Natural killer cell (primary cell): ENCODE measurements around the gene GNLY. TPM values are rescaled to one million over a fixed set of nuclear protein-coding genes. Genes with fewer than 3 reads are reported as not detected.

Experiments used
- ATAC-seq, 3 donors: fragments of 150-1000 bp in 2 of 3; fragments of 200-7000 bp in 1 of 3; cut with Tn5 transposase; 1 replicate in 1 of 3; 2 replicates in 2 of 3; pipeline ENCODE4 v1.10.0; 2021; ENCODE audit warnings: mild to moderate bottlenecking in 2 of 3, moderate library complexity in 2 of 3
- DNase-seq, 2 donors: peaks; one replicate each; pipeline versions ENCODE4 v3.0.0 to v3.0.0-alpha.2; 2013 to 2021; ENCODE audit warnings: mixed read lengths in 1 of 2
- H3K27ac ChIP-seq: one replicate; pipeline ENCODE4 v1.5.1; 2013; ENCODE audit warnings: mild to moderate bottlenecking, low read length
- H3K27me3 ChIP-seq: one replicate; pipeline ENCODE4 v1.6.1; 2013; ENCODE audit warnings: low read length; ENCODE audit not compliant: control insufficient read depth, insufficient read depth
- H3K36me3 ChIP-seq: one replicate; pipeline ENCODE4 v1.6.1; 2013; ENCODE audit warnings: low read length; ENCODE audit not compliant: control insufficient read depth, insufficient read depth
- H3K4me1 ChIP-seq: one replicate; pipeline ENCODE4 v1.6.1; 2013; ENCODE audit warnings: low read length; ENCODE audit not compliant: control insufficient read depth, insufficient read depth
- H3K4me3 ChIP-seq: one replicate; pipeline ENCODE4 v1.5.1; 2013; ENCODE audit warnings: low read length
- H3K9me3 ChIP-seq: one replicate; pipeline ENCODE4 v1.6.1; 2013; ENCODE audit warnings: low read length; ENCODE audit not compliant: control insufficient read depth, insufficient read depth
- H3K27ac Mint-ChIP-seq, 2 donors: one replicate each; pipeline ENCODE4 v1.8.0; 2022; ENCODE audit warnings: mild to moderate bottlenecking in 2 of 2, mixed read lengths in 2 of 2, moderate library complexity in 1 of 2
- H3K27me3 Mint-ChIP-seq, 2 donors: one replicate each; pipeline ENCODE4 v1.8.0; 2022; ENCODE audit warnings: low read depth in 2 of 2, mixed read lengths in 2 of 2
- H3K36me3 Mint-ChIP-seq: one replicate; pipeline ENCODE4 v1.8.0; 2022; ENCODE audit warnings: mixed read lengths
- H3K4me1 Mint-ChIP-seq, 2 donors: one replicate each; pipeline ENCODE4 v1.8.0; 2022; ENCODE audit warnings: mixed read lengths in 2 of 2
- H3K4me3 Mint-ChIP-seq: one replicate; pipeline ENCODE4 v1.8.0; 2022; ENCODE audit warnings: mild to moderate bottlenecking, moderate library complexity, mixed read lengths
- H3K9me3 Mint-ChIP-seq, 2 donors: one replicate each; pipeline ENCODE4 v1.8.0; 2022; ENCODE audit warnings: mixed read lengths in 2 of 2
- WGBS: methylation state at CpG from one replicate; pipeline ENCODE4 v1.1.7; 2013; ENCODE audit warnings: missing lambda C conversion rate; ENCODE audit not compliant: insufficient coverage; 5-methylcytosine and 5-hydroxymethylcytosine counted together
- intact Hi-C: fragments of 100-400 bp; cut with micrococcal nuclease; formaldehyde crosslinking; loops from one replicate; pipeline ENCODE4 v1.14.2; 2022
- total RNA-seq, 4 donors: library from RNA; stranded (reverse); fragments of 120-200 nt in 1 of 4; gene quantifications; one replicate each; pipeline versions ENCODE4 v1.2.3 to v1.2.4, GENCODE V29; 2013 to 2022
- TF ChIP-seq, protein P1 (sequence below): fragments of 200-600 bp; IDR thresholded peaks from one replicate; pipeline ENCODE4 v1.8.0; 2022; ENCODE audit warnings: antibody characterized with exemption

GNLY gene
- total RNA-seq, 3 donors from 2014 or later (not counting 1 experiment from before 2014, with no cell fraction given) = 4,938 to 8,199 (median 6,542) TPM

DNA sequence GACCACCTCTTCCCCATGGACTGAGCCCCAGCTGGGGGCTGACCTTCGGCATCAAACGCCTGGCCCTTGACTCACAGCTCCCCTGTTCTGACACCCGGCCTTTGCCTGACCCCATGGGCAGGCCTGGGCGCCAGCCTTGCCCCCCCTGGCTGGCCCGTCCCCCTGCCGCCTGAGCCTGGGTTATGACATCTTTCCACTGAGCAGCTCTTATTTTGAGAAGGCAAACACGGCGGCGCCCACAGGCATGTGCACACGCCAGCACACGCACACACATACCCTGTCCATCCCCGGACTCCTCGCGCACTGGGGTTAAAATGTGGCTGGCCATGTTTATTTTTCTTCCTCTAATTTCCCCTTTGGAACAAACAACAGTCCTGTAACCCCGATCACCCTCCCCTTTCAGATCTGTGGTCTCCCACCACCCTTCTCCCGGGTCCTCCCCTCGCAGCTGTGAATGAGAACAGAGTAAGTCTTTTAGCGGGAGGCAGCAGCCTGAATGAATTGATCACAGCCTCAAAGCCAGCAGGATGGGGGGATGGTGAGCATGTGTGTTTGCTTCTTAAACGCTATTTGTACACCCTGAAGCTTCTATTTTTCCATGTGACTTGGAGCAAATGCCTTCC lies 47.8 kb downstream of the GNLY start:
- intact Hi-C loops = no loop called here
- Mint-ChIP-seq H3K27me3 (peaks cover 42 to 56% of the 10 kb centered on the region in 2 donors), H3K4me1 (no peaks in the 10 kb centered on the region), H3K4me3 (no peak overlapping the region), H3K36me3 (no peaks in the 10 kb centered on the region), H3K9me3 (no peaks in the 10 kb centered on the region), H3K27ac (no peak overlapping the region)
- 72% methylated on average over 19 of the region's 19 CpGs for WGBS
- DNase-seq (no peak), ATAC-seq (no peak)
- TF ChIP-seq, protein P1, sequence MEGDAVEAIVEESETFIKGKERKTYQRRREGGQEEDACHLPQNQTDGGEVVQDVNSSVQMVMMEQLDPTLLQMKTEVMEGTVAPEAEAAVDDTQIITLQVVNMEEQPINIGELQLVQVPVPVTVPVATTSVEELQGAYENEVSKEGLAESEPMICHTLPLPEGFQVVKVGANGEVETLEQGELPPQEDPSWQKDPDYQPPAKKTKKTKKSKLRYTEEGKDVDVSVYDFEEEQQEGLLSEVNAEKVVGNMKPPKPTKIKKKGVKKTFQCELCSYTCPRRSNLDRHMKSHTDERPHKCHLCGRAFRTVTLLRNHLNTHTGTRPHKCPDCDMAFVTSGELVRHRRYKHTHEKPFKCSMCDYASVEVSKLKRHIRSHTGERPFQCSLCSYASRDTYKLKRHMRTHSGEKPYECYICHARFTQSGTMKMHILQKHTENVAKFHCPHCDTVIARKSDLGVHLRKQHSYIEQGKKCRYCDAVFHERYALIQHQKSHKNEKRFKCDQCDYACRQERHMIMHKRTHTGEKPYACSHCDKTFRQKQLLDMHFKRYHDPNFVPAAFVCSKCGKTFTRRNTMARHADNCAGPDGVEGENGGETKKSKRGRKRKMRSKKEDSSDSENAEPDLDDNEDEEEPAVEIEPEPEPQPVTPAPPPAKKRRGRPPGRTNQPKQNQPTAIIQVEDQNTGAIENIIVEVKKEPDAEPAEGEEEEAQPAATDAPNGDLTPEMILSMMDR = no peak
- H3K4me3 ChIP-seq = no peak overlapping the region
- H3K27me3 ChIP-seq = no peaks in the 10 kb centered on the region
- H3K9me3 ChIP-seq = no peaks in the 10 kb centered on the region
- no peak overlapping the region for H3K27ac ChIP-seq
- H3K36me3 ChIP-seq = no peaks in the 10 kb centered on the region
- H3K4me1 ChIP-seq = no peaks in the 10 kb centered on the region

DNA sequence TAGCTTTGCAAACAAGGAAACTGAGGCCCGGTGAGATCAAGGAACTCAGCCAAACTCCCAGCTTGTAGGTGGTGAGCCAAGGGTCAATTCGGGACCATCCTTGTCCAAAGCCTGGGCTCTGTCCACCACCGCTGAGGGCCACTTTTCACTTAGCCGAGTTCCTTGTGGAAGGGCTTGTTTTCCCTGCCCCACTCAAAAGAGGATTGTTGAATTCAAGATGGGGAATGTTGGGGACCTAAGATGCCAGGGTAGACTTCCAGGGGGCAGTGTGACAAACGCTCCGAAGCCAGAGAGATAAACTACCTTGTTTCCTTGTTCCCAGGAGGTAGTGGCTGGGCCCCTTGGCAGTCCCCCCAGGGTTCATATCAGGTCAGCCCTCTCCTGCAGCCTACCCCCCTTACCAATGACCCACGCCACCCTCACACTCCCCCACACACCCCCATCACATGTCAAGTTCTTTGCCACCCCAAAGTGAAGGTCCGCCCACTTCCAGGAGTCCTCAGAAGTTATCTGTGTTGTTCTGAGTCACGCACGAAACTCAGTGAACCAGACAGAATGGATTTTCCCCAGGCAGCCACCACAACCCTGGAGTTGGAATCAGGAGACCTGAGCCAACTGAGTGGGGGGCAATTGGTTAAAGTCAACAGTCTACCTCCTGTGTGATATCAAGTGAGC lies 49.3 kb downstream of the GNLY start:
- peaks cover 7% of the 10 kb centered on the region for H3K4me1 ChIP-seq
- Mint-ChIP-seq H3K27me3 (peaks cover 44 to 68% of the 10 kb centered on the region in 2 donors), H3K36me3 (no peaks in the 10 kb centered on the region), H3K4me1 (no peaks in the 10 kb centered on the region), H3K9me3 (no peaks in the 10 kb centered on the region), H3K4me3 (no peak overlapping the region), H3K27ac (no peak overlapping the region)
- H3K27me3 ChIP-seq = no peaks in the 10 kb centered on the region
- no peak overlapping the region for H3K4me3 ChIP-seq
- no peak for ATAC-seq
- intact Hi-C loops = no loop called here
- H3K9me3 ChIP-seq = no peaks in the 10 kb centered on the region
- no peak overlapping the region for H3K27ac ChIP-seq
- no peak for DNase-seq
- TF ChIP-seq, protein P1 = no peak
- WGBS = 82% methylated on average over 10 of the region's 10 CpGs
- H3K36me3 ChIP-seq = no peaks in the 10 kb centered on the region

DNA sequence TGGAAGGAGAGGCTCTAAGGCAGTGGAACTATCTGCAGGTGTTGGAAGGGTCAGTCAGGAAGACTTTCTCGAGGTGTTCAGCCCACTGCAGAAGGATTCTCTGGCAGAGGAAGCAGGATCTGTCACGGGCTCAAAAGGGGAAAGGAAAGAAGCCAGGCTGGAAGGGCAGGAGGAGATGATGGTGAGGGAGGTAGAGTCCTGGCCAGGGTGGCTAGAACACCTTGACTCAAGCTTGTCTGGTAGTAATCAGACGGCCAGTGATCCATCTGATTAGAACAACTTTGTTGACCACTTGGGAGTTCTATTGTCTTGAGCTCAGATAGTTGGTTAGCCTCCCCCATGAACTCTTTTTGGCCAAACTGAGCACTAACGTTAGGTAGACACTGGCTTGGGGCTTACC lies 49.9 kb downstream of the GNLY start:
- Histone ChIP-seq H3K4me3 (no peak overlapping the region), H3K27ac (no peak overlapping the region), H3K36me3 (no peaks in the 10 kb centered on the region), H3K4me1 (peaks cover 13% of the 10 kb centered on the region), H3K27me3 (no peaks in the 10 kb centered on the region), H3K9me3 (no peaks in the 10 kb centered on the region)
- Mint-ChIP-seq H3K27ac (no peak overlapping the region), H3K36me3 (no peaks in the 10 kb centered on the region), H3K4me1 (no peaks in the 10 kb centered on the region), H3K27me3 (peaks cover 44 to 68% of the 10 kb centered on the region in 2 donors), H3K4me3 (no peak overlapping the region), H3K9me3 (no peaks in the 10 kb centered on the region)
- no peak for ATAC-seq
- 76% methylated on average over 4 of the region's 4 CpGs for WGBS
- DNase-seq = no peak
- TF ChIP-seq, protein P1 = no peak
- intact Hi-C loops = no loop called here
